Hematopoietic multipotent progenitor cell treated with erythropoietin and hydrocortisone succinate and interleukin-3 and kit ligand, for 8 days (in vitro differentiated cells): ENCODE results near the gene THSD4.

Experiments used
- DNase-seq: peaks from one replicate; pipeline ENCODE4 v3.0.0-alpha.2; 2015

THSD4 gene

GRCh38 chr15:71807125-71807629, 691.9 kb downstream of the THSD4 start:
- DNase-seq: no peak

DNA sequence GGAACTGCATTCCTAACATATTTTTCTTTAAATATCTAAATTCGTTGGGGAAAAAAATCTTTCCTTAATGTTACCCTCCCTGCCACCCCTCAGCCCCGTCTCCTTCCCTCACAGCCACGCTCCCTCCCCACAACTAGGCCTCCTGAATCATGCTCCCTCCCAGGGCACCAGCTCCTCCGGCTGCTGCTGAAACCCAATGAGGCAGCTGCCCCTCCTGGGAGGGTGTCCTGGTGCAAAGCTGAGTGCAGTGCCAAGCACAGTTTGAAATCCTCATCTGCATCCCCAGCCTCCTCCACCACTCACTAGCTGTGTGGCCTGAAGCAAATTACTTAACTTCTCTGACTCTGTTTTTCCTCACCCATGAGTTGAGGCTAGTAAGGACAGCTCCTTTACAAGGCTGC, 692.4 kb downstream of the THSD4 start:
- DNase-seq: no peak

- DNase-seq: no peak
These were observed 693.2 kb downstream of the THSD4 start for GRCh38 chr15:71808311-71809020.

DNA sequence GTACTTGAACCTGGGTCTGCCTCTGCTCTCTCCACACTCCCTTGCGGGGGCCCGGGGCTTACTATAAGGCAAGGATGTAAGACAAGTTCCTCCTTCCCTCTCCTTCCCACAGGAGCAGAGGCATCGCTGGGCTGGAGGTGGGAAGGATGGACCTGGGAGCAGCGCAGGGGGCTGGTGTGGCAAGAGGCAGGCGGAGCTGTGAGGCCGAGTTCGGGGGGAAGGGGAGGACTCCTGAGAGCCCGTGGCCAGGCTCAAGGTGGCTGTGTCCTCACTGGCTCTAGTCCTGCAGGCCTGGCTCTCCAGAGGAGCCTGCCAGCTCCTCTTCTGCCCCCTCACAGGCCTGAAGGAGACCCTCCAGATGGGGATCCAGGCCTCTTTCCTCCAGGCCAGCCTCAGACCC, 694.1 kb downstream of the THSD4 start:
- no peak for DNase-seq

DNA sequence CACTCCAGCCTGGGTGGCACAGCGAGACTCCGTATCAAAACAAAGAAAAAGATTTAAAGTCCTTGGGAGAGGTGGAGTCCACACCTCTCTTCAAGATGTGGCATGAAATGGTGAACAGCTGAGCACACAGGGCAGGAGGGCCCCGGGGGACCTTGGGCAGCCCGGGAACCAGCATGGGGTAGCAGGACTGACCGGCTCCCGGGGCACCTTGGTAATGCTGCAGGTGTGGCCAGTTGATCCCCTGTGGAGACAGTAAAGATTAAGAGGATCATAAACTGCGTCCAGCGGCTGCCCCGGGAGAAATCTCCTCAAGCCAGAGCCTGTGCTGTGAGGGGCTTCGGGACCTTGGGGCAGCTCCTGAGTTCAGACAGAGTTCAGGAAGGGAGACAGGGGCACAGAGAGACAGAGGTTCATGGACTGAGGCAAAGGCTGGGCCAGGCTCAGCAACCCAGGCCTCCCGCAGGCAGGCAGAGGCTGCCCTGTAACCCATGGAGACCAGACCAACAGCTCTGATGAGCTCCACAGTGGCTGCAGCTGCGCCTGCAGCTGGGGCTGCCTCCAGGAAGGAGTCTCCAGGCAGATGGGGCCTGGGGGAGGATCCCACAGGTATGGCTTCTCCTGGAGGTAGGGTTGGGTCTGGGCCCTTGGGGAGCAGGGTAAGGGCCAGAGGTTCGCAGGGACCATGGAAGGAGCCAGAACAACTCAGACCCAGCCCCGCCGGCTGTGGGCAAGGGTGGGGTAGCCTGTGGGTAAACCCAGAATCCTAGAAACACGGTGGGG, 695.2 kb downstream of the THSD4 start, which contains the start of gene NR2E3:
NR2E3 (plus strand) TSS at position 299 of the 780 bp plus-strand sequence; CDS start at position 489, 190 bp downstream.
- no peak for DNase-seq

DNA sequence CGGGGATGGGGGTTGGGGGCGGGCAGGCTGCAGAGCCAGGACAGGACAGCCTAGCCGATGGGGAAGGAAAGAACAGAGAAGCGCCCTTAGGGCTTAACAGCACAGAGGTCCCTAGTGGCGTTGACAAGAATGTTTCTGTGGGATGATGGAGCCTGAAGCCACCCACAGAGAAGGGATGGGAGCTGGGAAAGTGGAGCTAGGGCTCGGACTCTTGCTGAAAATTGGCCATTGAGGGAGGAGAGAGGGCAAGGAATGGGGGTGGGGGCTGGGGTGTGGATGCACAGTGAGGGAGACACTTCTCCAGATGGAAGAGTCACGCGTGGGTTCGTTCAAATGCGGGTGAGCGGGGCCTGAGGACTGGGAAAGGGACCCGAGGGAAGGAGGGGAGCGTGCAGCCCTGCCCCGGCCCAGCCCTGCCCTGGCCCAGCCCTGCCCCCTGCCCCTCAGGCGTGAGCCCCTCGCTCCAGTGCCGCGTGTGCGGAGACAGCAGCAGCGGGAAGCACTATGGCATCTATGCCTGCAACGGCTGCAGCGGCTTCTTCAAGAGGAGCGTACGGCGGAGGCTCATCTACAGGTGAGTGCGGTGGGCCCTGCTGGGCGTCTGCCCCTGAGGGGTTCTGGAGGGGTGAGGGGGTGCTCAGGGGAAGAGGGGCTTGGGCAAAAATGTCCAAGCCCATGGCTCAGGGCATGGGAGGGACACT, 695.9 kb downstream of the THSD4 start:
- no peak for DNase-seq

GRCh38 chr15:71811752-71812735, 696.8 kb downstream of the THSD4 start:
- no peak for DNase-seq

GRCh38 chr15:71812966-71813722, 697.9 kb downstream of the THSD4 start:
- no peak for DNase-seq

DNA sequence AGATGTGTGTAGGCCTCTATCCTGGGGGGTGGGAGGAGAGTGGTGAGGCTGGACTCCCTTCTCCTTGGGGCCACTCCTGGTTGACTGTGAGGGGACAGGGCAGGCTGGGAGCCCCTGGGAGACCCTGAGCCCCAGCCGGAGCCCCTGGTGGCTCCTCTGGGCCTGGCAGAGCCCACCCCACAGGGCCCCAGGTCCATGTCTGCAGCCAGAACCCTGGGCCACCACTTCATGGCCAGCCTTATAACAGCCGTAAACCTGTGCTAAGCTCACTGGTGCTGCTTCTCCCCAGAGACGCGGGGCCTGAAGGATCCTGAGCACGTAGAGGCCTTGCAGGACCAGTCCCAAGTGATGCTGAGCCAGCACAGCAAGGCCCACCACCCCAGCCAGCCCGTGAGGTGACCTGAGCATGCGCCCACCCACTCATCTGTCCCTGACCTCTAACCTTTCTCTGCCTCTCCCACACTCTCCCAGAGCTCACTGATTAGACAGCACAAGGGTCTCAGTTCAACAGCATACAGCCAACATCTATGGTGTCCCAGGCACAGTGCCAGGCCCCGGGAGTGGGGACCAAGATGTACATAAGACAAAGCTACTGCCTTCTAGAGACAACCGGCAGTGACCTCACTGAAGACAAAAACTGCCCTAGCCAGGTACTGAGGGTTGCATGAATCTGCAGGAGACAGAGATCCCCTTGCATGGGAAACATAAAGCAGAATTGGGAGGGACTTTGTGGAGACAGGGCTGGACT, 698.6 kb downstream of the THSD4 start:
- no peak for DNase-seq

DNA sequence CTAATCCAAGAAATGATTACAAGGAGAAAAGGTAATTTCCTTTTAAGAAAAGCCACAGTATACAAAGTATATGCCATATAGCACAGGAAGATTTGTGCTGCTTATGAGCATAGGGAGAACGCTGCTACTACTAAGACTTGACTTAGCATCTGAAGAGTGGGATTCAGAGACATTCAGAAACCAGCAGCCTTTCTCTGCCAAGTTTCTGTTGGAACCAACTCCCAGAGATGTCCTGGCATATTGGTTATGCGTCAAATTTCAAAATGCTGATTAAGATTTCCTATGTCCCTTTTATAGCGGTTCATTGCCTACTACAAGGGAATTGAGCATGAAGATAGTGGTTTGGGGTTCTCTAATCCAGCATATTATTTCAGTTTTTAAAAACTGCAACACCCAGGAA, 700.0 kb downstream of the THSD4 start:
- DNase-seq: no peak

GRCh38 chr15:71817351-71817750, 702.1 kb downstream of the THSD4 start:
- DNase-seq: no peak

GRCh38 chr15:71820127-71820526, 704.9 kb downstream of the THSD4 start:
- no peak for DNase-seq

DNA sequence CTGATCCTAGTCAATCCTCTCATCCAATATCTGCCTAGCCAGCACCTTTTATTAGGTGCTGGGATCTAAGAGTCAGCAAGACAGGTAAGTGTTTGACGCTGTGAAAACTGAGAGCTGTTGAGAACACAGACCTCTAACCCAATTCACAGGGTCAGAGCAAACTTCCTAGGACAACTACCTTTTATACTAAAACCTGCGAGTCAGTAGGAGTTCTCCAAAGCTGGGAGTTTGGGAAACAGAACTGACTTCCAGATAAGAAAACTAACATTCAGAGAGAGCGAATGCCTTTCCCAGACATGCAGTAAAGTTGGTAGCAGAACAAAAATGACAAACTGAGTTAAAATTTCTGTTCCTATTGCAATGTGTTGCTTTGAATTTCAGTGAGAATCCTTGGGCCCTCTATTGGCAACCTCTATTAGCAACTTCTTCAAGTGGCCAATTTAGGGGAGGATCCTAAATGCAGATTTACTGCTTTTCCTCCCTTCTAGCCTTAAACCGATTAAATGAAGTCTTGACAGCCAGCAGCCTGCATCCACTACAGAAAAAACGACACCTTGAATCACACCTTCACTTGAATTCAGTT, 706.4 kb downstream of the THSD4 start:
- DNase-seq: no peak

DNA sequence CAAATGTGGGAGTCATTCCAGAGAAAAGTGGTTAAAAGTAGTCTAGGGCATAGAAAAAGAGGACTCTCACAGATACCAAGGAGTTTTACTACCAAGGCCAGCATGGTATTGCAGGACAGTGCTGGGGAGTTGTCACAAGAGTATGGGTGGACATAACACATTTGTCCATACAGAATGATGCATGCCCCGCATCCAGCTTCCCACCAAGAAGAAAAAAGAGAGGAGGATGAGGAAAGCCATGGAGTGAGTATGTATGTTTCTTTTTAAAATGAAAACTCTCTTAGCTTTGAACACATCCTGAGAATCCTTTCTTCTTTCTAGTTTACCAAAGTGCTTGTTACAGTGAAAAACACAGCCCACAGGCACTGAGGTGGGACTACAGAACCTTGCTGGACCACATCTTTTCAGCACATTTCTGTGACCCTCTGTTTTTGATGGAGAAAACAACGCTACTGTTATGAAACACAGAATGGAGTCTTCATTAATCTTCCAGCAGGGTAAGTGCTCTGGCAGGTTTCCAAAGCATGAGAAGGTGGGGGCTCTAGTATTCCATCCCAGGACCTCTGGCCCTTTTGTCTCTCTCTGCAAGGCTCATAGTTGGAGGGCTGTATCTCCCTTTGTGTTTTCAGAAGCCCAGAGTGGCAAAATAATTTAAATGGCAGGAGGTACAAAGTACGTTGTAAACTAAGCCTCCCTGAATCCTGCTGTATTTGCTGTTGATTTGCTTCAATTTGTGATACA, 707.8 kb downstream of the THSD4 start:
- DNase-seq: no peak

DNA sequence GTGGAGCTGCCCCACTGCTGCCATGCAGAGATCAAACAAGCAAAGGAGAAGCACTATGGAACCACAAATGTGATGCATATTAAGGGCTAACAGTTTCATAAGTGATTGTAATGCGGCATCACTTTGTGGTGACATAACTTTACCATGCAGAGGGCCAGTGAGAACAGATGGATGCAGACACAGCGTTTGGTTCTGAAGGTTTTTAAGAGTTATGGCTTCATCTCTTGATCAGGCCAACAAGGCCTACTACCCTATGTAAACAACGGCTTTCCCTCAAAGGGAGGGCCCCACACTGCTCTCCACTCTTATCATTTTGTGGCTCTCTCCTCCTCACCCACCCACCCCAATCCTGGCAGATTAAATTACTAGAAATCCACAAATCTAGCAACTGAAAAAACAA, 708.5 kb downstream of the THSD4 start:
- no peak for DNase-seq

GRCh38 chr15:71825021-71825730, 709.9 kb downstream of the THSD4 start:
- DNase-seq: no peak

GRCh38 chr15:71826196-71826595, 710.9 kb downstream of the THSD4 start:
- no peak for DNase-seq

GRCh38 chr15:71830981-71831380, 715.7 kb downstream of the THSD4 start:
- no peak for DNase-seq
